ENCODE data around the gene HDGFL2.
A peak's percentile ranks its signal among the peaks of the same experiment; 100 is the strongest.
"Not testable (repeated sequence)": the region's sequence is repeated elsewhere in the genome, so short reads cannot be mapped to it uniquely, and the experiment has no call there.

Gene HDGFL2

DNA sequence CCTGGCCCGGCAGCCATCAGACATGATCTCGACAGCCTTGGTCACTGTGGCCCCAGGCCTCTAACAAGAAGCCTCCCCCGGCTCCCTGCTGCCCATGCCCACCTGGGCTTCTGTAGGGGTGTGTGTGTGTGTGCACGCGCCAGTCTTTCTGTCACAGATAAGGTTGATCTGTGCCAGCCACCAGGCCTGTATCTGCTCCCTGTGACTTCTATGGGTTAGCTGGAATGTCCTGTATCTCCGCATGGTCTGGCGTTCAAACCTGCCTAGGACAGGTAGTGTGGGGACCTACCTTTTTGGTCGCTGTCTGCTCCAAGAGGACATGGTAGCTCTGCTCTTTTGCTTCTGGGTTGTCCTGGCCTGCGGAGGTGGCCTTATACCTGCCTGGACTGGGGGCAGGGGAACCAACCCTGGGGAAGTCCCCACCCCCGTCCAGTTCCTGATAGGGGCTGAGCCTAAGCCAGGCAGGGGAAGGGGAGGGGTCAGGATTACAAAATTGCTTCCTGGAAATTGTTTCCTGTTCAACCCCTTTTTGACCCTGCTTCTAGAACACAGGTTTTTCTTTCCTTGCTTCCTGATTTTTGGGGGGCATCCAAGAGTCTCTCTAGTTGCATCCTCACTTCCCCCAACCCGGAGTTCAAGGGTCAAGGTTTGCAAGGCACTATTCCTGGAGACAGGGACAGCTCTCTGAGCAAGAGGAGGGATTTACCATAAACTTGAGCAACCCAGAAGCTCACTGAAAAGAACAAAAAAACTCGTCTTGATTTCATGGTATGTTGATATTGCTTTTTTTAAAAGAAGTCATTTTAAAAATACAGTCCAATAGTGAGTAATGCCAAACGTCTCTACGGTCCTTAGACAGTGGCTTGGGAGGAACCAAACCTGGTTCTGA lies 67.8 kb downstream of the HDGFL2 start, which contains the start of gene LRG1:
LRG1 (minus strand) TSS at position 344 of the 889 bp plus-strand sequence; CDS start at position 321, 23 bp downstream.
- no peak within 1 kb of the TSS for H3K4me3 ChIP-seq (replicated peaks in 1 of 2; ENCODE audit: low read depth in 2 of 2, low read length in 2 of 2)
- TF ChIP-seq, protein P1, sequence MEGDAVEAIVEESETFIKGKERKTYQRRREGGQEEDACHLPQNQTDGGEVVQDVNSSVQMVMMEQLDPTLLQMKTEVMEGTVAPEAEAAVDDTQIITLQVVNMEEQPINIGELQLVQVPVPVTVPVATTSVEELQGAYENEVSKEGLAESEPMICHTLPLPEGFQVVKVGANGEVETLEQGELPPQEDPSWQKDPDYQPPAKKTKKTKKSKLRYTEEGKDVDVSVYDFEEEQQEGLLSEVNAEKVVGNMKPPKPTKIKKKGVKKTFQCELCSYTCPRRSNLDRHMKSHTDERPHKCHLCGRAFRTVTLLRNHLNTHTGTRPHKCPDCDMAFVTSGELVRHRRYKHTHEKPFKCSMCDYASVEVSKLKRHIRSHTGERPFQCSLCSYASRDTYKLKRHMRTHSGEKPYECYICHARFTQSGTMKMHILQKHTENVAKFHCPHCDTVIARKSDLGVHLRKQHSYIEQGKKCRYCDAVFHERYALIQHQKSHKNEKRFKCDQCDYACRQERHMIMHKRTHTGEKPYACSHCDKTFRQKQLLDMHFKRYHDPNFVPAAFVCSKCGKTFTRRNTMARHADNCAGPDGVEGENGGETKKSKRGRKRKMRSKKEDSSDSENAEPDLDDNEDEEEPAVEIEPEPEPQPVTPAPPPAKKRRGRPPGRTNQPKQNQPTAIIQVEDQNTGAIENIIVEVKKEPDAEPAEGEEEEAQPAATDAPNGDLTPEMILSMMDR (IDR thresholded peaks at IDR 0.05; ENCODE audit: low read depth, low read length): no peak
- peak; percentile 18 to 92 for DNase-seq (ENCODE audit: low read depth in 2 of 2)

DNA sequence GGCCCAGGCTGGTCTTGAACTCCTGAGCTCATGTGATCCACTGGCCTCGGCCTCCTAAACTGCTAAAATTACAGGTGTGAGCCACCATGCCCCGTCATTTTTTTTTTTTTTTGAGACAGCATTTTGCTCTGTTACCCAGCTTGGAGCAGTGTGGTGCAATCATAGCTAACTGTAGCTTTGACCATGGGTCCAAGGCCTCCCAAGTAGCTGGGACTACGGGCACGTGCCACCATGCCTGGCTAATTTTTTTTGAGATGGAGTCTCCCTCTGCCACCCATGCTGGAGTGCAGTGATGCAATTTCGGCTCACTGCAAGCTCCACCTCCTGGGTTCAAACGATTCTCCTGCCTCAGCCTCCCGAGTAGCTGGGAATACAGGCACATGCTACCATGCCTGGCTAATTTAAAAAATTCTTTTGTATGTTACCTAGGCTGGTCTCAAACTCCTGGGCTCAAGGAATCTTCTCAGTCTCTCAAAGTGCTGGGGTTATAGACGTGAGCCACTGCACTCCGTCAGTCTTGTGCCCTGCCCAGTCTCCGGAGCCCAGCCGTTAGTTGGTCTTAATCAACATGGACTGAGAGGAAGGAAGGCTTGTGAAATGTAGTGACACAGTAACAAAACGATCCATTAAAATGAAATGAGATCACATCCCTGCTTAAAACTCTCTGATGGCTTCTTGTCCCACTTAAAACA lies 69.2 kb downstream of the HDGFL2 start:
- DNase-seq (ENCODE audit: low read depth in 2 of 2): no peak
- TF ChIP-seq, protein P1 (IDR thresholded peaks at IDR 0.05; ENCODE audit: low read depth, low read length): no peak

DNA sequence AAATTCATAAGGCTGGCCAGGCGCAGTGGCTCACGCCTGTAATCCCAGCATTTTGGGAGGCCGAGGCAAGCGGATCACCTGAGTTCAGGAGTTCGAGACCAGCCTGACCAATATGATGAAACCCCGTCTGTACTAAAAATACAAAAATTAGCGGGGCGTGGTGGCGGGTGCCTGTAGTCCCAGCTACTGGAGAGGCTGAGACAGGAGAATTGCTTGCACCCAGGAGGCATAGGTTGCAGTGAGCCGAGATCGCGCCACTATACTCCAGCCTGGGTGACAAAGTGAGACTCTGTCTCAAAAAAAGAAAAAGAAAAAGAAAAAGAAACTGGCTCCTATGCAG lies 69.7 kb downstream of the HDGFL2 start:
- not testable (repeated sequence) for H3K4me3 ChIP-seq (replicated peaks in 1 of 2; ENCODE audit: low read depth in 2 of 2, low read length in 2 of 2); DNase-seq (ENCODE audit: low read depth in 2 of 2)

More for the DNA sequence above, 69.2 kb downstream of the HDGFL2 start:
- no peak overlapping the region for H3K4me3 ChIP-seq (replicated peaks in 1 of 2; ENCODE audit: low read depth in 2 of 2, low read length in 2 of 2)

DNA sequence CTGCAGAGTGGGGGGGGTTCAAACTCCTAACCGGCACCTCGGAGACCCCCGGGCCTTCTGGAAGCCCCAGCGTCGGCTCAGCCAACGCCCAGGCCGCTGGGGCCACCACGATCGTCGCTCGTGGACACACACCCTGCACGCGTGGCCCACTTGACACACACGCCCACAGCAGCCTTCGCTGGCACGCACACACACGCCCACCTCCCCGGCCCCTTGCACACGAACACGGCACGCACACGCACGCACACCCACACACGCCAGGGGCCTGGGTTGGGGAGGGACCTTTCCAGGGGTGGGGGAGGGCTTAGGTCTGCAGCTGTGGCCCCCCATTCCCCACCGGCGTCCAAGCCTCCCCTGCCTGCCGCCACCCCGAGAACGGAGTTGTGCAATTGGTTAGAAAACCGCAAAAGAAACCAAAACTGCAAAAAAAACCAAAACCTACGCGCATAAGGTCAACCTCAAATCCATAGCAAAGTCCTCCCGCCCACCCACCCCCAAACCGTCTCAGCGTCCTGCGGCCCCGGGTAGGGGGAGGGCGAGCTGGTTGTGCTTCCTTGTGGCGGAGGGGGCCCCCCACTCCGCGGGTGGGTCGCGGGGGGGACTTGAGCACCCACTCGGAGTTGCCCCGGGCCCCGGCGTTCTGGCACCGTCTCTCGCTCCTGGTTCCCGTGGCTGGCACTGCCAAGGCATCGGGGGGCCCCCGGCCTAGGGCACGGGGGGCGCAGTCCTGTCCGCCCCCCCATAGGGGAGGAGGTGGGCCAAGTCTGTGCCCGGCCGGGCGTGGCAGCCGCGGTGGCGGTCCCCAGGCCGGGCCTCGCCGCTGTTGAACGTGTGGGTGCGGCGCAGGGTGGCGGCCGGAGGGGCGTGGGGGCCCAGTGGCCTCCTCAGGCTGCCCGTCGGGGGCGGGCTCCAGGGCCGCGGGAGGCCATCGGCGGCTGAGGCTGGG lies 71.1 kb downstream of the HDGFL2 start:
- no peak for DNase-seq (ENCODE audit: low read depth in 2 of 2)
- TF ChIP-seq, protein P1 (IDR thresholded peaks at IDR 0.05; ENCODE audit: low read depth, low read length): no peak
- H3K4me3 ChIP-seq (replicated peaks in 1 of 2; ENCODE audit: low read depth in 2 of 2, low read length in 2 of 2): no peak overlapping the region

DNA sequence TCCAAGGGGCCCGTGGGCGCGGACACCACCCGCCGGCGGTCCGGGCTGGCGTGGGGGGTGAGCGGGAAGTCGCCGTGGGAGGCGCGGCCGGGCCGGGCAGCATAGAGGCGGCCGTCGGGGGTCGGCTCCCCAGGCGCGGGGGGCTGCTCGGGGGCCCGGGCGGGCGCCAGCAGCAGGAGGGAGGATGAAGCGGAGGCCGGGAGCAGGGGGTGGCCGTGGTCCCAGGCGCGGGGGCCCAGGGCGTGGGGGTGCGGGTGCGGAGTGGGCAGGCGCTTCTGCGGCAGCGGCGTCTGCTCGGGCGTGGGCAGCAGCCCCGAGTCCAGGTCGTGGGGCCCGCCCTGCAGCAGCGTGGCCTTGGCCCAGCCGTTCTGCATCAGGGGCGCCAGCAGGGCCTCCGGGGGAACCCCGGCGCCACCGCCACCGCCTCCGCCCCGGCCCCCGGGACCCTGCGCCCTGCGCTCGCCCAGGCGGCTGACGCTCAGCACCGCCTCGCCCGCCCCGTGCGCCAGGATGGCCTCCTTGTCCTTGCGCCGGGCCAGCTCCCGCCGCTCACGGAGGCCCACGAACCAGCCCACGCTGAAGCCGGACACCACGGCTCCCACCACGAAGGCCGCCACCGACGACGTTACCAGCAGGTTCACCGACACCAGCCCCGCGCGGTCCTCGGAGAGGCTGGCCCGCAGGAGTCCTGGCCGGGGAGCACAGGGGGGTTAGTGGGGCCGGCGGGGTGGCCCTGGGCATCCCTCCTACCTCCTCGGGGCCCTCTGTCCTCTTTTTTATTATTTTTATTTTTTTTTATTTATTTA lies 71.9 kb downstream of the HDGFL2 start:
- no peak overlapping the region for H3K4me3 ChIP-seq (replicated peaks in 1 of 2; ENCODE audit: low read depth in 2 of 2, low read length in 2 of 2)
- TF ChIP-seq, protein P1 (IDR thresholded peaks at IDR 0.05; ENCODE audit: low read depth, low read length): no peak
- no peak for DNase-seq (ENCODE audit: low read depth in 2 of 2)

DNA sequence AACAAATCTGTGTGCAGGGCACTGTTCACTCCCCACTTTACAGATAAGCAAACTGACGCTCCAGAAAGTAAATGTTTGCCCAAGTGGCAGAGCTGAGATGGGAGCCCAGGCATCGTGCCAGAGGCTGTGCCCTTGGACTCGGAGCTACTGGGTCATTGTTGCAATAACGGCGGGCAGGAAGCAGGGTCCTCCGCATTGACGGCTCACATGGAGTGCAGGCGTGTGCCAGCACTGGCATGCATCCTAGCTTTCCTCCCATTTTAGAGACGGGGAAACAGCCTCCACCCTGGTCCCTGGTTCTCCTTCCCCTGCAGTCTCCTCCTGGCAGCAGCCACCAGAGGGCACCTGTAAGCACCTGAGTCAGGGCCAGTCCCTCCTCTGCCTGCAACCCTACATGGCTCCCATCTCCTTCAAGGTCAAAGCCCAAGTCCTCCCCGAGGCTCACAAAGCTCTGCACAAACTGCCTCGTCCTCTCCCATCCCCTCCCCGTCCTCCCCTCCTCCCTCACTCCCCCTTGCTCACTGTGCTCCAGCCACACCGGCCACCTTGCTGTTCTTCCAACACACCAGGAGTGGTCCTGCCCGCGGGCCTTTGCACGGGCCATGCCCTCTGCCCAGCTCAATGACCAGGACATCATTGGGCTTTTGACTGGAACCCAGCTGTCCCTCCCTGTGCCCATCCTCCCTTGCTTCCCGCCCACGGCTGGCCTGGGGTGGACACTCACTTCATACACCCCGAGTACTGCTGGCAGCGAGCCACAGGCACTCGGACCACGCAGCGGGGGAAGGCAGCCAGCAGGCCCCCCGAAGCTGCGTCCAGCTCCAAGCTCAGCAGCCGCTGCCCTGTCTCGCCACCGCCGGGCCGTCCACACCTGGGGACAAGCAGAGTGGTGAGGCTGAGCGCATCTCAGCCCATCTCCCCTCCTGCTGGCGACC lies 75.5 kb downstream of the HDGFL2 start:
- TF ChIP-seq, protein P1 (IDR thresholded peaks at IDR 0.05; ENCODE audit: low read depth, low read length): peak; percentile 47
- no peak overlapping the region for H3K4me3 ChIP-seq (replicated peaks in 1 of 2; ENCODE audit: low read depth in 2 of 2, low read length in 2 of 2)
- peak; percentile 29 to 39 for DNase-seq (ENCODE audit: low read depth in 2 of 2)
